Liver (tissue), 9 donors: ENCODE data around the gene CD63. TPM values are rescaled to one million over a fixed set of nuclear protein-coding genes. Genes with fewer than 3 reads are reported as not detected.

Experiments used
- DNase-seq: peaks from one replicate; pipeline ENCODE4 v3.0.0-alpha.2; 2017; ENCODE audit warnings: low spot score
- H3K27ac ChIP-seq, 2 donors: one replicate each; pipeline ENCODE4 v1.7.0; 2013; ENCODE audit warnings: inconsistent platforms in 2 of 2, low read length in 2 of 2, control low read depth in 1 of 2, low read depth in 1 of 2, mild to moderate bottlenecking in 1 of 2
- H3K27me3 ChIP-seq, 4 donors: one replicate each; pipeline versions ENCODE4 v1.6.1 to v1.7.0; 2013; ENCODE audit warnings: low read length in 3 of 4, inconsistent platforms in 1 of 4, mild to moderate bottlenecking in 1 of 4, moderate library complexity in 1 of 4; ENCODE audit not compliant: control insufficient read depth in 4 of 4, insufficient read depth in 4 of 4
- H3K36me3 ChIP-seq, 4 donors: one replicate each; pipeline versions ENCODE4 v1.6.1 to v1.7.0; 2013; ENCODE audit warnings: low read length in 3 of 4, mild to moderate bottlenecking in 3 of 4, low read depth in 1 of 4, moderate library complexity in 1 of 4; ENCODE audit not compliant: control insufficient read depth in 4 of 4, insufficient read depth in 3 of 4
- H3K4me1 ChIP-seq, 4 donors: one replicate each; pipeline versions ENCODE4 v1.6.1 to v1.7.0; 2013; ENCODE audit warnings: low read length in 3 of 4, mild to moderate bottlenecking in 3 of 4, moderate library complexity in 1 of 4; ENCODE audit not compliant: control insufficient read depth in 4 of 4, insufficient read depth in 4 of 4
- H3K4me3 ChIP-seq, 3 donors: one replicate each; pipeline versions ENCODE4 v1.6.1 to v1.7.0; 2013; ENCODE audit warnings: low read length in 3 of 3, control low read depth in 1 of 3, low read depth in 1 of 3, mild to moderate bottlenecking in 1 of 3
- H3K9ac ChIP-seq, 2 donors: one replicate each; pipeline ENCODE4 v1.7.0; 2013; ENCODE audit warnings: low read length in 2 of 2, mild to moderate bottlenecking in 2 of 2, moderate library complexity in 2 of 2, control low read depth in 1 of 2, low read depth in 1 of 2
- H3K9me3 ChIP-seq, 4 donors: one replicate each; pipeline versions ENCODE4 v1.6.1 to v1.7.0; 2013; ENCODE audit warnings: low read length in 3 of 4; ENCODE audit not compliant: control insufficient read depth in 4 of 4
- ATF3 ChIP-seq: IDR thresholded peaks from 2 replicates; pipeline ENCODE4 v1.6.1; 2016; ENCODE audit warnings: antibody characterized with exemption
- CTCF ChIP-seq: fragments of 150-350 bp; IDR thresholded peaks from 2 replicates; pipeline ENCODE4 v1.5.1; 2017; ENCODE audit warnings: improper control_type of control experiment, low read depth, low read length; ENCODE audit not compliant: missing input control
- EGR1 ChIP-seq, 2 donors: IDR thresholded peaks; 2 replicates each; pipeline ENCODE4 v1.6.1; 2016 to 2018; ENCODE audit warnings: antibody characterized with exemption in 2 of 2, low read depth in 2 of 2
- FOXA2 ChIP-seq: IDR thresholded peaks from 2 replicates; pipeline ENCODE4 v1.6.1; 2016; ENCODE audit warnings: antibody characterized with exemption
- GABPA ChIP-seq, 2 donors: IDR thresholded peaks in 1 of 2; conservative IDR thresholded peaks in 1 of 2; 2 replicates each; pipeline ENCODE4 v1.6.1; 2016; ENCODE audit warnings: antibody characterized with exemption in 2 of 2, mild to moderate bottlenecking in 1 of 2, moderate library complexity in 1 of 2
- HNF4A ChIP-seq, 2 donors: conservative IDR thresholded peaks; 2 replicates each; pipeline ENCODE4 v1.6.1; 2016; ENCODE audit warnings: antibody characterized with exemption in 2 of 2, mild to moderate bottlenecking in 2 of 2
- HNF4G ChIP-seq: IDR thresholded peaks from 2 replicates; pipeline ENCODE4 v1.6.1; 2016; ENCODE audit warnings: antibody characterized with exemption
- JUND ChIP-seq, 2 donors: IDR thresholded peaks; 2 replicates each; pipeline ENCODE4 v1.6.1; 2016; ENCODE audit warnings: antibody characterized with exemption in 2 of 2
- MAX ChIP-seq: IDR thresholded peaks from 2 replicates; pipeline ENCODE4 v1.6.1; 2016; ENCODE audit warnings: antibody characterized with exemption
- NR2F2 ChIP-seq: IDR thresholded peaks from 2 replicates; pipeline ENCODE4 v1.6.1; 2016; ENCODE audit warnings: antibody characterized with exemption
- REST ChIP-seq: IDR thresholded peaks from 2 replicates; pipeline ENCODE4 v1.6.1; 2016; ENCODE audit warnings: antibody characterized with exemption, mild to moderate bottlenecking
- RXRA ChIP-seq, 2 donors: IDR thresholded peaks; 2 replicates each; pipeline ENCODE4 v1.6.1; 2017 to 2018; ENCODE audit warnings: antibody characterized with exemption in 2 of 2, mild to moderate bottlenecking in 1 of 2
- SP1 ChIP-seq: IDR thresholded peaks from 2 replicates; pipeline ENCODE4 v1.6.1; 2018; ENCODE audit warnings: antibody characterized with exemption, mild to moderate bottlenecking
- YY1 ChIP-seq: IDR thresholded peaks from 2 replicates; pipeline ENCODE4 v1.6.1; 2016; ENCODE audit warnings: antibody characterized with exemption, mild to moderate bottlenecking
- WGBS: extraction: QIAGEN DNeasy Blood & Tissue Kit; methylation state at CpG from one replicate; pipeline ENCODE4 v1.1.7; 2013; 5-methylcytosine and 5-hydroxymethylcytosine counted together
- polyA plus RNA-seq, 2 donors: library from polyadenylated mRNA; stranded (reverse) in 1 of 2; unstranded in 1 of 2; fragments of 200-250 nt in 1 of 2; fragments of >200 nt in 1 of 2; fragmentation: Nextera tagmentation in 1 of 2; extraction: Ambion mirVana in 1 of 2; gene quantifications; one replicate each; pipeline versions ENCODE4 v1.2.1 to v1.2.3, GENCODE V29; 2013 to 2015
- total RNA-seq, 2 donors: library from RNA; depleted of rRNA; stranded (reverse); fragments of >200 nt; gene quantifications; one replicate each; pipeline ENCODE4 v1.2.3, GENCODE V29; 2014
- donor health status: healthy.
- donor health status: healthy.
- donor health status: healthy.
- donor health status: healthy.
- donor health status: healthy.

CD63 gene
- total and polyA plus RNA-seq, 4 donors = 185 to 373 (median 338) TPM

GRCh38 chr12:55715169-55715764 lies 13.5 kb downstream of the CD63 start:
- Histone ChIP-seq H3K4me1 (peaks cover 26 to 50% (median 43%) of the 10 kb centered on the region in 4 donors), H3K9ac (peak overlapping the region; percentile 0 to 79)
- no peak for DNase-seq

GRCh38 chr12:55713721-55714120 lies 15.1 kb downstream of the CD63 start:
- Histone ChIP-seq H3K4me1 (peaks cover 19 to 35% (median 30%) of the 10 kb centered on the region in 4 donors), H3K9me3 (no peaks in the 10 kb centered on the region), H3K36me3 (no peaks in the 10 kb centered on the region), H3K4me3 (no peak overlapping the region), H3K27me3 (no peaks in the 10 kb centered on the region), H3K27ac (no peak overlapping the region), H3K9ac (no peak overlapping the region)
- DNase-seq = no peak
- WGBS = 48% methylated on average over 2 of the region's 2 CpGs
- TF ChIP-seq JUND (IDR thresholded peaks at IDR 0.05) = peak in 1 of 2 donors; percentile 33
- peak; percentile 26 for TF ChIP-seq YY1
- no peak for TF ChIP-seq GABPA (IDR thresholded peaks at IDR 0.05 in 1 of 2, conservative IDR thresholded peaks at IDR 0.05 in 1 of 2)

More at GRCh38 chr12:55715169-55715764, 13.5 kb downstream of the CD63 start:
- H3K27ac ChIP-seq = peak overlapping the region; percentile 91 to 93
- peak overlapping the region; percentile 71 to 92 (median 84) for H3K4me3 ChIP-seq
- H3K27me3 ChIP-seq = no peaks in the 10 kb centered on the region
- no peaks in the 10 kb centered on the region for H3K9me3 ChIP-seq
- TF ChIP-seq EGR1 (IDR thresholded peaks at IDR 0.05; ENCODE audit: low read depth in 2 of 2) (no peak), FOXA2 (no peak), NR2F2 (no peak), HNF4A (conservative IDR thresholded peaks at IDR 0.05) (no peak), HNF4G (no peak), REST (no peak), MAX (no peak), SP1 (no peak), ATF3 (no peak)
- WGBS = 74% methylated on average over 7 of the region's 7 CpGs
- no peaks in the 10 kb centered on the region for H3K36me3 ChIP-seq

GRCh38 chr12:55712700-55713415 lies 16.0 kb downstream of the CD63 start:
- Histone ChIP-seq H3K36me3 (no peaks in the 10 kb centered on the region), H3K9me3 (no peaks in the 10 kb centered on the region), H3K4me3 (no peak overlapping the region), H3K27ac (no peak overlapping the region), H3K4me1 (peaks cover 19 to 37% (median 27%) of the 10 kb centered on the region in 4 donors), H3K9ac (no peak overlapping the region), H3K27me3 (no peaks in the 10 kb centered on the region)
- peak in 1 of 2 donors; percentile 55 for TF ChIP-seq RXRA (IDR thresholded peaks at IDR 0.05)
- TF ChIP-seq HNF4A (conservative IDR thresholded peaks at IDR 0.05) = peak in 1 of 2 donors; percentile 56
- no peak for TF ChIP-seq CTCF
- no peak for TF ChIP-seq GABPA (IDR thresholded peaks at IDR 0.05 in 1 of 2, conservative IDR thresholded peaks at IDR 0.05 in 1 of 2)
- no peak for TF ChIP-seq FOXA2
- no peak for TF ChIP-seq ATF3
- WGBS = 36% methylated on average over 1 of the region's 1 CpG
- DNase-seq = no peak
